RCC 7860 (cell line): Measurements from ENCODE around the gene CDRT4.
"Not testable (repeated sequence)": the region's sequence is repeated elsewhere in the genome, so short reads cannot be mapped to it uniquely, and the experiment has no call there.

Source experiments
- DNase-seq: peaks from one replicate; pipeline ENCODE4 v3.0.0-alpha.2; 2015; ENCODE audit warnings: low spot score
- FAIRE-seq: peaks from 2 replicates; lab custom pipeline; 2012; peaks lifted over from hg19 to GRCh38; lab: Jason Lieb, UNC

Gene CDRT4

DNA sequence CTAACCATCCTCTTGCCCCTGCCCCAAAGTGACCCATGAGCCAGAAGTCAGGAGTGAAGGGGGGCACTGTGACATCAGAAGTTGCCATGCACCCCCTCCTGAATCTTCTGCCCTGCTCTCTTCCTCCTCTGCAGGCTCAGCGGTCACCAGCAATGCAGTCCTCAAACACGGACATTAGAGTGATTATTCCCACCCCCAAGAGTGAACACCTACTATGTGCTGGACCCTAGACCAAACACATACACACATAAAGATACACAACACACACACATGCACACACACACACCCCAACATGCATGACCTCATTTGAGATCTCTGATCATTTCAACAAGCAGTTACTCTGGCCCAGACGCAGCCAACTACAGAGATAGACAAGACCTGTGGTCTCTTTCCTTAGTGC, at the start of gene CDRT4:
CDRT4 (minus strand) TSS at position 30 of the 400 bp plus-strand sequence. CDS start 27,383 bp downstream, outside the sequence.
- DNase-seq, result no peak
- no peak for FAIRE-seq

DNA sequence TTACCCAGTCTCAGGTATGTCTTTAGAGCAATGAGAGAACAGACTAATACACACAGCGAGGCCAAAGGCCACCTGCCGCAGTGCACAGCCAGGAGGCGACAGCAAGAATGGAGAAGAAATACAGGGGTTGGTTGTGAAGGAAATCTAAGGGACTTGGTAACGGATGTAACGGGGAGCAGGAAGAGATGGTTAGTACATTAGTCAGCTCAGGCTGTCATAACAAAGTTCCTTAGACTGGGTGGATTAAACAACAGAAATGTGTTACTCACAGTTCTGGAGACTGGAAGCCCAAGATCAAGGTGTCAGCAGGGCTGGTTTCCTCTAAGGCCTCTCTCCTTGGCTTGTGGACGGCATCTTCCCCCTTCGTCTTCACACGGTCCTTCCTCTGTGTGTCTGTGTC, 48.7 kb upstream of the CDRT4 start:
- FAIRE-seq (no peak), DNase-seq (no peak)

DNA sequence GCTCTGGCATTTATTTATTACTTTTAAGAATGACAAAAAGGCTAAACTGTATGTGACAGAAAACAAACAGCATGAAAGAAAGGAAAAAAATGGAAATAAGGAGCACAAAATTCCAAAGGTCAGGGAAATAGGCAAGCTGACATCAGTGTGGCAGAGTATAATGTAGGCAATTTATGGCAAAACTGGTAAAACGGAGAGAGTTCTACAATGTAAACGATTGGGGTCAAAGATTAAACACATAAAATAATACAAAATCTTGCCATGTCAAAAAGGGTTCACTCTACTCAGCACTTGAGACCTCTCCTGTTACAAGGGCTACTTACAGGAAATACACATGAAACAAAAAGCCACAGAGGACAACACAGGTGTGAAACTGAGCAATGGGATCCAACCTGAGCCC, 47.0 kb upstream of the CDRT4 start:
- FAIRE-seq (no peak), DNase-seq (no peak)

DNA sequence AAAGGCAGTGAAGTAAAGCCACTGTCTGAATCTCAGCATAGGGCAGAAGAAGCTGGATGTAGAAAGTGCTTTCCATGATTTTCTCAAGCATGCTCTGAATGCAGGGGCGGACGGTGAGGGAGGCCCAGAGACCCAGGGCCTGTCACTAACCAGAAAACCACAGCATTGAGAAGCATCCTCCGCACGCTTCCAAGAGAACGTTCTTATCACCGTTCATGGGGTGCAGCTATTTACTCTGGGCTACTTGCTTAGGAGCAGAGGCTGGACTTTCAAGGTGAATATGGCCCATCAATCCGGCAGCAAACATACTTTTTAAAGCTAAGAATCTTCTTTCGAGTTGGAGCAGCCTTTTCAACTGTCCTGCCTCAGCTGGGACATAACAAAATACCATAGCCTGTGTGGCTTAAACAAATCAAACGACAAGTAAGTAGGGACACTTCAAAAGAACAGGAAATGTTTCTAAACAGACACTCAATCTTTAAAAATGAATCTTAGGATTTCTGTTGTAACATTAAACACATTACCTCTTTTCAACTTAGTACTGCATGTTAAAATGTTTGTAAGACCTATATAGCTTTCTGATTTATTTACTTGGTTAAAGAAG, 46.5 kb upstream of the CDRT4 start:
- FAIRE-seq (no peak), DNase-seq (no peak)

DNA sequence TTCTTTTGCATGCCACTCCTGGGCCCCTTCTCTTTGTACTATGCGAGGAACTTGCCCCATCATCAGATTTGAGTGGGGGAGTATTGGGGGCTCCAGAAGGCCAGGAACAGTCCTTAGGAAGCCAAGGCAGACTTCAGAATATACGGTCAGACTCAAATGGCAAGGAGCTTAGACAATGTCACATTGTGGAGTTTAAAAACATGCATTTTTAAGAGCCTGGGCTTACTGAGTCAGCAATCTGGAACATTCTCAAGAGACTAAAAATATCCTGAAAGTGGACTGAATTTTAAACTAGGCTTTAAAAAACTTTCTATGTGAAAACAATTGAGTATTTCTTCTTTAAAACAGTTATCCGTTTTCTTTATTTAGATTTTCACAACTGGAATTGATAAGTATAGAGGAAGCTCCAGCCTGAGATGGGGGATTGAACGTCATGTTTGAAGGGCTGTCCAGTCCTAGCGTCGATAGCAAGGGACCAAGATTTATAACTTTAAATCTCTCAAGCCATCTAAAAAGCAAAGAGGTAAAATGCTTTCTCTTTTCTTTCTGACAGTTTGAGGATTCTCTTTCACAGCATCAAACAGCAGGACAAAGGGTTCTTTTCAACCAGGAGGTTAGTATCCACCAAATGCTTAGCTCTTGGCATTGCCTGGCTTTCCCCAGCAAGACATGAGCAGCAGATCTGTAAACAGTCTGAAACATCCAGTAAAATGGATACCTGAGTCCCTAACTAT, 45.8 kb upstream of the CDRT4 start:
- DNase-seq (no peak), FAIRE-seq (no peak)

DNA sequence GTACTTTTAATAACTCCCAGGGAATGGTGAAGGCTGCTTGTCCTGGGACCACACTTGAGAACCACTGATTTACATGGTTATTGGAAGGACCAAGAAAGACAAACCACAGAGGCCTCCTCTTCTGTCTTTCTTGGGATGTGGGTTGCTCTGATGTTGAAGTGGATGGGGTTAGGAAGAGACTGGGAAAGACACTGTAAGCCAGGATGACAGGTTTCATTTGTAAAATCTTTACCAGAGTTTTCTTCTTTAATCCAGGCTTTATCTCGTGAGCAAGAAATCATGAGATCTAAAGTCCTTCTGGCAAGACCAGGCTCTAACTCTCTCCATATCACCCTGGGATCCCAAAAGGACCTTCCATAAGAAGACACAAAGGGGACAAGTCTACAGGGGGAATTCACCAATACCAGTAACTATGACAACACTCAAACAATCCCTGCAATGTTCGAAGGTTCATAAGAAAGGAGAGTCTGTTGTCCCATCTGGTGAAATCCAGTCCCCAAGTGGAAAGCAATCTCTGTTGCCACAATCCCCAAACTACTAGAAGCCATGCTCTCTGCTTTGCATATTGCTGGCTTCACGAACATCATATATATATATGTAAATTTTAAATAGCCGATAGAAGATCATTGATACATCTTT, 44.8 kb upstream of the CDRT4 start:
- no peak for FAIRE-seq

DNA sequence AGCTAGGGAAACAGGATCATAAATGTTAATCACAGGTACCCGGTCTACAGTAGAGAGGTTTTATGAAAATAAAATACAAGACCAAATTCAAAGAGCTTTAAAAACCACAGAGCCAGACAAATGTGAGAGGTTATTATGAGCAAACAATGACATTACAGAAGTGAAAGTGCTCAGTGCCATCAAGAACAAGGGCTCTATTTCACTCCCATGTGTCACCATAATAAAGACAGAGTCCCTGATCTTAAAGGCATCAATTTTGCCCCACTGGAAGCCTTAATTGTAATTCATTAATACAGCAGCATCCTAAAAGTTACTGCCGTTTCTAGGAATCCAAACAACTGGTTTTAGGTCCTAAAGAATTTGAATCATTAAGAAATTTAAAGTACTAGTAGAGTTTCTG, 43.7 kb upstream of the CDRT4 start:
- no peak for DNase-seq
- FAIRE-seq, result no peak

More for the DNA sequence above, 44.8 kb upstream of the CDRT4 start:
- no peak for DNase-seq

DNA sequence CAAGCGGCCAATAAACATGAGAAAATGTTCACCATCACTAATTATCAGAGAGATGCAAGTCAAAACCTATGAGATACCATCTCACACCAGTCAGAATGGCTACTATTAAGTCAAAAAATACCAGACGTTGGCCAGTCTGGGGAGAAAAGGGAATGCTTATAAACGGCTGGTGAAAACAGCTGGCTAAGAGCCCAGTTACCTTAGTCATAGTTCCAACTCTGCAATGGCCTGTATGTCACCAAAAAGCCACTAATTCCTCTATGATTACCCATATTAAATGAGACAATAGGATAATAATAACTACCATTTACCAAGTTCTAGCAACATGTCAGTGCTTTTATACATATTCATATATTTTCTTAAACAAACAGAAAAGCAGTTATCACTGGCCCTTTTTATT, 42.9 kb upstream of the CDRT4 start:
- peak; percentile 50 for DNase-seq
- peak; percentile 80 for FAIRE-seq

DNA sequence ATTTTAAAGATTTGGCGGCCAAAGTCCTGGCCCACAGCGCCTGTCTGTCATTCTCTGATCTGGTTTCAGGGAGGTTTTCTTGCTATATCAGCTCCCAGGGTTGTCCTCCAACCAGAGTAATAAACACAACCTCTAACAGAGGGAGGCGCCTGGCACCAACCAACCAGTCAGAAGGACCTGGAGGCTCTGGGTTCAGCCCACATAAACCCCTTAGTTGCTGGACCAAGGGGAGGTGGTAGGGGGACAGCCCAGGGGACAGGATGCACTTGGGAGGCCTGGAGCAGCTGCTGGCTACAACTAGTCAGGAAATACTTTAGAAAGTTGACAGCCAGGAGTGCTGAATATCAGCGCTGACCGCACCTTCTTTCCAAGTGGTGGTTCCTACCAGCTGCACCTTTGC, 41.7 kb upstream of the CDRT4 start:
- DNase-seq (no peak), FAIRE-seq (no peak)

DNA sequence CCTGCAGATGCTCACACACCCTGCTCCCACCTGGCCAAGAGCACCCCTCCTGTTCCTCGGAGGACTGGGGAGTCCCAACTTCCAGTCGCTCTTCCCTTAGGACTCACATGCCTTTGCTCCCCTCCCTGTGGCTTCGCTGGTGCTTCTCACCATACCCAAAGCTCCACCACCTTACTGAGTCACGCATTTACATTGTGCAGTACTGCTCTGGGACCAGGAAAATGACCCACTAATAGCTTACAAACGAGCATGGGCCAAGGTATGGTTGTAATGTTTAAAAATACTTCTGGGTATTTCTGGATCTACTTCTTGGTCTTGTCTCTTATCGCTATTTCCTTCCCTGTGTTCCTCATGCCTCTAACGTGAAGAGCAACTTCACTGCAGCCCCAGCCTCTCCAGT, 41.0 kb upstream of the CDRT4 start:
- FAIRE-seq (no peak), DNase-seq (no peak)

DNA sequence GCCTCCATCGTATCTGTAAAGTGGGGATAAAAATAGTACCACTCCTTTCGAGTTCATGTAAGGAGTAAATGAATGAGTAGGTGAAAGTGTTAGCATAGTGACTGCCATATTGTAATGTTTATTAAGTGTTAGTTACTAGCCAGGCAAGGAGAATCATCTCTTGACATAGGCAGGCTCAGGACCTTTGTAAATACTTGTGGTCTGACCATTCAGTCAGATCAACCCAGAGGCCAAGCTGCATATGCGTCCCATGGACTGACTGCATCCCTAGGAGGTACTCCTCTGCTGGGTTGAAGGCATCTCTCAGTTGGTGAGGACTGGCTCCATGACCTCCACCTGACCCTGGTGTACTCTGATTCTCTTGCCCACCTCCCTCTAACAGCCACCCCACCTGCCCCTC, 40.5 kb upstream of the CDRT4 start:
- DNase-seq (no peak), FAIRE-seq (no peak)

DNA sequence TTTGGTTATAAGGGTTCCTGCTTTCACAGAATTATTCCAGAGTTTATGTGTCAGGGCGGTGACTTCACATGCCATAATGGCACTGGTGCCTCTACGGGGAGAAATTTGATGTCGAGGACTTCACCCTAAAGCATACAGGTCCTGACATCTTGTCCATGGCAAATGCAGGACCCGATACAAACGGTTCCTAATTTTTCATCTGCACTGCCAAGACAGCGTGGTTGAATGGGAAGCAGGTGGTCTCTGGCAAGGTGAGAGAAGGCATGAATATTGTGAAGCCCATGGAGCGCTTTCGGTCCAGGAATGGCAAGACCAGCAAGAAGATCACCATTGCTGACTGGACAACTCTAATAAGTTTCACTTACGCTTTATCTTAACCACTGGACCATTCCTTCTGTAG, 39.6 kb upstream of the CDRT4 start:
- DNase-seq, result no peak
- no peak for FAIRE-seq

DNA sequence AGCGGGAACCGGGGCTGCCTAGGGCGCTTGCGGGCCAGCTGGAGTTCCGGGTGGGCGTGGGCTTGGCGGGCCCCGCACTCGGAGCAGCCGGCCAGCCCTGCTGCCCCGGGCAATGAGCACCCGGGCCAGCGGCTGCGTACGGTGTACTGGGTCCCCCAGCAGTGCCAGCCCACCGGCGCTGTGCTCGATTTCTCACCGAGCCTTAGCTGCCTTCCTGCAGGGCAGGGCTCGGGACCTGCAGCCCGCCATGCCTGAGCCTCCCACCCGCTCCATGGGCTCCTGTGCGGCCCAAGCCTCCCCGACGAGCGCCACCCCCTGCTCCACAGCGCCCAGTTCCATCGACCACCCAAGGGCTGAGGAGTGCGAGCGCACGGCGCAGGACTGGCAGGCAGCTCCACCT, 38.3 kb upstream of the CDRT4 start:
- FAIRE-seq, DNase-seq: not testable (repeated sequence)

DNA sequence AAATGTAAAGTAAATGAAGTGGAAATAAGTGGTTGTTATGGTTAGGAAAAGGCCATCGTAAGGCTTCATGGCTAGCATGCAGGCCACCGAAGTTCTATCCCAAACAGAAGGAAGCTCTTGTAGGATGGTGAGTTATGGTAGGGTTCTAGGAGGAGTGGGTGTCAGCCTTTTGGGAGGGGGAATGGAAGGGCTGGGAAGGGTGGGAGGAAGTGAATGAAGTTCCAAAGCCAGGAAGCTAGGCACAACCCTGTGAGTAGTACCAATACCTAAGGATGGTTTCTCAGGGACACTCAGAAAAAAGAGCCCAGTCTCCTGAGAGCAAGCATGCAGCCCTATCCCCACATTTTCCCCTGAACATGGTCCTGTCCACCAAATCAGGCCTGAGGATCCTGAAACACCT, 36.3 kb upstream of the CDRT4 start:
- no peak for FAIRE-seq
- no peak for DNase-seq

DNA sequence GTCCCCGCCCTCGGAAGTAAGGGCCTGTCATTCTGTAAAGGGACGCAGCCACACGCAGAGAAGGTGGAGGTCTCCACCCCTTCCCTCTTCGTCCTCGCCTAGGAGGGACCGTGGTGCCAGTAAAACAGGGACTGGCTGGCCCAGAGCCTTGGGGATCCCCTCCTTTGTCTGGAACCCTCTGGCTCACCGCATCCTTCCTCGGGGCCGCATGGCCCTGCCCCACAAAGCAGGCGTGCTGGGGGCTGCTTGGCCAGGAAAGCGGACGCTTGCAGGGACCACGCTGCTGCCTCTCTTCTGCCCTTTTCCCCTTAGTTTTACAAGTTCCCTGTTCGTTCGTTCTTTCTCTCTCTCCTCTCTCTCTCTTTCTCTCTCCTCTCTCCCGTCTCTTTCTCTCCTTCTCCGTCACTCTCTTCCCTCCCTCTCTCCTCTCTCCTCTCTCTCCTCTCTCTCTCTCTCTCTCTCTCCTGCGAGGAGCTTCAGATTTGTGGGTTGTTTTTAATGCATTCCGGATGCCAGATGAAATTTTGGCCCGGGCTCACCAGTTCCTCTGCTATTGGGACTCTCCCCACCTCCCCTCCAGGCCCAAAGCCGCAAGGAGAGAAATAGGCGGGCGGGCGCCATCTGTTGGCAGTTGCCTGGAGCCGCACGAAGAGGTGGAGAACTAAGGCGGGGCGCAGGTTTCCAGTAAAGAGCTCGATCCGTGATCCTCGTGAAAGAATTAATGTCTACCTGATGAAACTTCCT, 35.1 kb upstream of the CDRT4 start:
- DNase-seq (peak; percentile 36), FAIRE-seq (no peak)

DNA sequence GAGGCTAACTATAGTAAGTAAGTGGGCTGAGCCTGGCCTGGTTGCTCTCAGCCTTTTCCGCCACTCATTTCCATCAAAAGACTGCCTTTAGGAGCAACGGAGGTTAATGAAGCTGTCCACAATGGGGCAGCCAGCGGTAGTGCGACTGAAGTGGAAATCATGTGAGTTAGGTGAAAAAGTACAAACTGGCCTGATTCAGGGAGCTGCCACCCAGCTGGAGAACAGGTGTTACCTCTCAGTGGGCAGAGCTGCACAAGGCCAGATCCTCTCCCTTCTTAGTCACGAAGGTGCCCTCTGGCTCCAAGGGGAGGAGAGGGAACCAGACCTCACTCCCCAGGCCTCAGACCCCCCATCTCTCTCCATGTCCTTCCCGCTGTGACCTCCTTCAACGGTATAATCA, 34.4 kb upstream of the CDRT4 start:
- FAIRE-seq (no peak), DNase-seq (no peak)

DNA sequence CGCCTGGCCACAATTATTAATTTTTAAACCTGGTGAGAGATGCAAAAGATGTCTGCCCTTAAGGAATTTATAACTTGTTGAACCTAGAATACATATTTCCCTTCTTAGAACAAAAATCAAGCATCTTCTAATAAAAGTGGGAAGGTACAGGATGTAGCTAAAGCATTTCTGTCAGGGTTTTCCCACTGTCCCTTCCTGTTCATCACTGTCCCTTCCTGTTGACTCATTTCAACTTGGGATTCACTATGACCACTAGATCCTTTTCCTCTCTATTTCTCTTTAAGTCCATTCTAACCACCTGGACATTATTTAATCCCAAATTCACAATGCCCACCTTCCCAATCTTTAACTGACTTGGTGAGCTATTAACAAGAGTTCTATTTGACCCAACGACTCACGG, 33.9 kb upstream of the CDRT4 start:
- no peak for DNase-seq
- FAIRE-seq, result no peak

DNA sequence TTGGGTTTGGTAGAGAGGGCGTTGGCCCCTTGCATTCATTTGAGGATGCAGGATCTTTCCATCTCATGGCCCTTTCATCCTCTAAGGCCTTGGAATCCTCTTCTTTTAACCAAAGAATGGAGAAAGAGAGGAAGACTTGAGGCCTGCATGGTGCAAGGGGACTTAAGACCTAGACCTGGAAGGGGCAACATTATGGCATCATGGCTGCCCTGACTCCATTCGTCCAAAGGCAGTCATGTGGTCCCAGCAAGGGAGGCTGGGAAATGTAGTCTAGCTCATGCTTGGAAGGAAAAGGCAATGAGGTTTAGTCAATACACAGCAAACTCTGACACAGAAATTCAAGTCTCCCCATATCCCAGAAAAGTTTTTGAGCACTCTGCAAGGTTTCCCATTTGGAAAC, 30.7 kb upstream of the CDRT4 start:
- FAIRE-seq (no peak), DNase-seq (no peak)

DNA sequence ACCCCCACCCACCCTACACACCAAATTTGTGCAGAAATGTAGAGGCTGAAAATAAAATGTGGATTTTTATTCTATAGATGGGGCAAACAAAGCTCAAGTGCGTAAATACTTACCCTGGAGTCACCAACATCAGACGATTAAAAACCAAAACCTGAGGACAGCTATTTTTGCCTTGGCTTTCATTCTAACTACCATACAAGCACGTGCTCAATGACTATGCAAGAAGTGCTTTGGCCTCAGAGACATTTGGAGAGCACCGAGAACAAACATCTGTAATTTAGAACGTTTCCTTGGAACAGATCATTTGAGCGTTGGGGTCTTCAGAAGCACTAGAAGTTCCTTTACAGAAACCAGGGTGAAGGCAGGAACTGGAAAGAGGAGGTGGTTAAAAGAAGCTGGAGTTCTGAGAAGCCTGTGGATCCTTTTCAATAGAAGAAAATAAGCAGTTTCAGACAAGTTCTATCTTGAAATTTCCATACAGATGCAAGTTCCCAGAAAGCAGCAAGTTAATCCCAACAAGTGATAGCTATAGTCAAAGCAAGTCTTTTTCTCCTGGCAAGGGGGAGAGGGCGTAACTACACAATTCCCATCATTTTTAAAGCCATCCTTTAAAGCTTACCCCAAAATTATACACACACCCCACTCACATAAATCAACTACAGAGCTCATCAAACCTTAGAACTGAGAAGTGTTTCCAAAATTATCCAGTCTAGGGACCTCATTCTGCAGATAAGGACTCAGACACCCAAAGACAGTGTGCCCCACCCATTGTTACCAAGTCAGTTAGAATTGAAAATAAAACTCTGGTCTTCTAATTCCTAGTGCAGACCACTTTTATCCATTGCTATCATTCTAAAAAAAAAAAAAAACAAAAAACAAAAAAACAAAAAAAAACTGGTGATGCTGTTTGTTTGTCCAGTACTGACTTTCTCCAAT, 29.6 kb upstream of the CDRT4 start:
- DNase-seq, result no peak
- FAIRE-seq, result no peak

DNA sequence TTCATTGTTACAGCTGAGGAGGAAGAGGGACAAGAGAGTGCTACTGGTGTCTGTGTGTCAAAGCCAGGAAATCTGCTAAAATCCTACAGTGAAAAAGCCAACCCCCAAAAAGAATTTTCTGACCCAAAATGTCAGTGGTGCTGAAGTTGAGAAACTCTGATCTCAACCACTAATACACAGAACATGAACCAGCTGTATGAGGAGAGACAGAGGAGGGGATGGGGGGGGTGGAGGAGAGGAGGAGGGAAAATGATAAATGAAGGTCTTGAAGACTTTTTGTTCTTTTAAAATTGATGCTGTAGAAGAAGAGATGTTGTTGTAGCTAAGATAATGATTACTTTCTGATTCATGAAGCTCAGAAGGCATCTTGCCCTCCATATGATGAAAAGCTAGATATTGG, 27.4 kb upstream of the CDRT4 start:
- DNase-seq, result no peak
- FAIRE-seq, result no peak

DNA sequence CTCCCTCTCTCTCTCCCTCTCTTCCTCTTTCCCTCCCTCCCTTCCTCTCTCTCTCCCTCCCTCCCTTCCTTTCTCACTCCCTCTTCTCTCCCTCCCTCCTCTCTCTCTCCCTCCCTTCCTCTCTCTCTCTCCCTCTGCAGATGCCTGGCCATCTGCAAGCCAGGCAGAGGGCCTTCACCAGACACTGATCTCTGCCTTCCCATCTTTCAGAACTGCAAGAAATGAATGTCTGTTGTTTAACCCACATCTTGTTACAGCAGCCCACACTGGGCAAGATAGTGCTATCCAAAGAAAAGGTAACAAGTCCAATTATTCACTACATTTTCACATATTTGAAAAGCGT, 26.2 kb upstream of the CDRT4 start:
- DNase-seq, result no peak
- no peak for FAIRE-seq
